CD4-positive, alpha-beta memory T cell (primary cell): ENCODE measurements around the gene CCDC78. TPM values are rescaled to one million over a fixed set of nuclear protein-coding genes. Genes with fewer than 3 reads are reported as not detected.

Experiments used
- CTCF ChIA-PET: fragments of 350-600 bp; sonication (Branson Sonifier 250); formaldehyde crosslinking; loops from one replicate; lab custom pipeline; 2021; ENCODE audit warnings: inconsistent platforms; ENCODE audit not compliant: partially characterized antibody; lab: Charles Lee
- POLR2A ChIA-PET: fragments of 350-600 bp; sonication (Branson Sonifier 250); formaldehyde crosslinking; loops from one replicate; lab custom pipeline; 2021; ENCODE audit not compliant: partially characterized antibody; lab: Charles Lee
- DNase-seq, 5 donors: peaks; one replicate each; pipeline versions ENCODE4 v3.0.0 to v3.0.0-alpha.2; 2020 to 2022; ENCODE audit warnings: mixed read lengths in 1 of 5
- H3K27ac ChIP-seq: one replicate; pipeline ENCODE4 v1.7.0; 2013; ENCODE audit warnings: low read depth, low read length
- H3K27me3 ChIP-seq: 2 replicates; pipeline ENCODE4 v1.7.0; 2013; ENCODE audit warnings: mild to moderate bottlenecking, low read length, moderate library complexity; ENCODE audit not compliant: insufficient read depth
- H3K36me3 ChIP-seq: 2 replicates; pipeline ENCODE4 v1.7.0; 2013; ENCODE audit warnings: mild to moderate bottlenecking, low read length, moderate library complexity; ENCODE audit not compliant: insufficient read depth
- H3K4me1 ChIP-seq: 2 replicates; pipeline ENCODE4 v1.7.0; 2013; ENCODE audit warnings: mild to moderate bottlenecking, low read length, moderate library complexity; ENCODE audit not compliant: insufficient read depth
- H3K4me3 ChIP-seq, 2 donors: one replicate each; pipeline ENCODE4 v1.7.0; 2013; ENCODE audit warnings: low read length in 2 of 2, mild to moderate bottlenecking in 1 of 2
- H3K9me3 ChIP-seq, 2 donors: one replicate each; pipeline ENCODE4 v1.7.0; 2013; ENCODE audit warnings: low read length in 2 of 2, control low read depth in 1 of 2; ENCODE audit not compliant: control insufficient read depth in 1 of 2
- H3K27ac Mint-ChIP-seq, 7 donors: one replicate each; pipeline ENCODE4 v1.8.0; 2020 to 2021; ENCODE audit warnings: mixed read lengths in 7 of 7, mild to moderate bottlenecking in 6 of 7, inconsistent platforms in 3 of 7, moderate library complexity in 3 of 7
- H3K27me3 Mint-ChIP-seq, 2 donors: one replicate each; pipeline ENCODE4 v1.8.0; 2020 to 2021; ENCODE audit warnings: mixed read lengths in 2 of 2
- H3K36me3 Mint-ChIP-seq, 2 donors: one replicate each; pipeline ENCODE4 v1.8.0; 2020 to 2021; ENCODE audit warnings: mixed read lengths in 2 of 2, inconsistent platforms in 1 of 2, mild to moderate bottlenecking in 1 of 2
- H3K4me1 Mint-ChIP-seq, 4 donors: one replicate each; pipeline ENCODE4 v1.8.0; 2020 to 2021; ENCODE audit warnings: mixed read lengths in 4 of 4, mild to moderate bottlenecking in 1 of 4
- H3K4me3 Mint-ChIP-seq, 8 donors: one replicate each; pipeline ENCODE4 v1.8.0; 2020 to 2021; ENCODE audit warnings: mixed read lengths in 8 of 8, mild to moderate bottlenecking in 7 of 8, moderate library complexity in 6 of 8, inconsistent platforms in 3 of 8
- H3K9me3 Mint-ChIP-seq, 8 donors: one replicate each; pipeline ENCODE4 v1.8.0; 2020 to 2021; ENCODE audit warnings: mixed read lengths in 8 of 8, mild to moderate bottlenecking in 5 of 8, inconsistent platforms in 3 of 8, moderate library complexity in 1 of 8
- intact Hi-C: fragments of 100-400 bp; cut with micrococcal nuclease; formaldehyde crosslinking; loops from one replicate; pipeline ENCODE4 v1.15.1; 2023
- polyA plus RNA-seq, 2 donors: library from polyadenylated mRNA; unstranded; fragments of 300-500 nt; fragmentation: Illumina TruSeq; gene quantifications; one replicate each; pipeline ENCODE4 v1.2.3, GENCODE V29; 2021
- total RNA-seq, 2 experiments: library from RNA; stranded (reverse); gene quantifications; one replicate each; pipeline ENCODE4 v1.2.3, GENCODE V29; 2021

CCDC78 gene
- total RNA-seq (1 to 10 TPM; 4.5 to 5.1 TPM), polyA plus RNA-seq (not detected)

DNA sequence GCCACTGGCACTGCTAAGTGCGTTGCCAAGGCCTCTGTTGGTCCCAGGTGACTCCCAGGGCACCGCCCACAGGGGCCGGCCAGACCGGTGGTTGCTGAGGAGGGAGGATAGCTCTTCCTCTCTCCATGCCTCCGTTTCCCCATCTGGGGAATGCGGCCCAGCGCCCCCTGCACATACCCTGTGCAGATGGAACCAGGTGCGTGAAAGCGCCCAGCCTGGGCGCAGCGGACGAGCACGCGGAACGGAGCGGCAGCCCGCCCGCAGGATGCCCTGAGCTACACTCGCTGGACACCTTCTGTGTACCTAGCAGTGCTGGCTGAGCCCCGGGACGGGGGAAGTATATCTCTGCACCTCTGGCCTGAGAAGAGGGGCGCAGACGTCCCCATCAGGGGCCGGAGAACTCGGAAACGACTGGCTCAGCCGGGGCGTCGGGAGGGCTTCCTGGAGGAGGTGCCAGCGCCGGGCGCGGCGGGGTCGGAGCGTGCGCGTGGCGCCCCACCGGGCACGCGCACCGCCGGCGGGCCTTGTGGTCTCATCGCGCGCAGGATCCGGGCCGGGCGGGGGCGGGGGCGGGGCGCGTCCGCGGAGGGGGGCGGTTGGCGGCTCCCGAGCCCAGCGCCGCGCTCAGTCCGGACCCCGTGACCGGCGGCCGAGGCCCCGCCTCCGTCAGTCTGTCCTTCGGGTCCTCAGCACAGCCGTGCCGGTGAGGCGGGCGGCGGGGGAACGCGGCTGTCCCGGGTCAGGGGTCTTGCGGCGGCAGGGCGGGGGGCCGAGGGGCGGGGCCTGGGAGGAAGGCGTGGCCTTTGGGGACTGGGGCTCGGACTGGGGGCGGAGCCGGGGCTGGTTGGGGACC lies at the start of gene CCDC78, which contains the start of gene HAGHL:
Gene CCDC78, minus strand, starts transcription at position 6 of the 853 bp plus-strand sequence. CDS start 76 bp downstream, outside the sequence.
Gene HAGHL, plus strand, starts transcription at position 669 of the 853 bp plus-strand sequence. CDS start 404 bp downstream, outside the sequence.
- peak within 1 kb of the TSS in 5 of 7 donors; percentile 23 to 86 (median 42) for H3K27ac Mint-ChIP-seq
- Histone ChIP-seq H3K9me3 (no peaks in the 10 kb centered on the region), H3K27me3 (no peaks in the 10 kb centered on the region), H3K4me1 (peaks cover 18% of the 10 kb centered on the region), H3K27ac (peak within 1 kb of the TSS; percentile 44), H3K36me3 (no peaks in the 10 kb centered on the region), H3K4me3 (peak within 1 kb of the TSS; percentile 61 to 70)
- intact Hi-C loops = loop anchor here (2.0 kb wide), 1 partner anchor 14 kb away; the partner anchor contains the start of gene CIAO3
- ChIA-PET POLR2A (interaction anchor here (0.9 to 12.9 kb wide), 9 partner anchors 10 to 61 kb away, joined by 3 to 166 read pairs (median 4); partner anchors contain the start of genes CHTF18, CIAO3, METRN and RPUSD1), CTCF (interaction anchor here (0.9 kb wide), 1 partner anchor 13 kb away, joined by 3 read pairs; no protein-coding TSS in a partner anchor)
- no peaks in the 10 kb centered on the region for H3K36me3 Mint-ChIP-seq
- H3K4me1 Mint-ChIP-seq = peaks cover 0 to 11% (median 0%) of the 10 kb centered on the region in 4 donors
- peak; percentile 50 to 65 (median 57) for DNase-seq
- peaks cover 0 to 2% (median 0%) of the 10 kb centered on the region in 8 donors for H3K9me3 Mint-ChIP-seq
- peak within 1 kb of the TSS; percentile 68 to 85 (median 77) for H3K4me3 Mint-ChIP-seq
- no peaks in the 10 kb centered on the region for H3K27me3 Mint-ChIP-seq

DNA sequence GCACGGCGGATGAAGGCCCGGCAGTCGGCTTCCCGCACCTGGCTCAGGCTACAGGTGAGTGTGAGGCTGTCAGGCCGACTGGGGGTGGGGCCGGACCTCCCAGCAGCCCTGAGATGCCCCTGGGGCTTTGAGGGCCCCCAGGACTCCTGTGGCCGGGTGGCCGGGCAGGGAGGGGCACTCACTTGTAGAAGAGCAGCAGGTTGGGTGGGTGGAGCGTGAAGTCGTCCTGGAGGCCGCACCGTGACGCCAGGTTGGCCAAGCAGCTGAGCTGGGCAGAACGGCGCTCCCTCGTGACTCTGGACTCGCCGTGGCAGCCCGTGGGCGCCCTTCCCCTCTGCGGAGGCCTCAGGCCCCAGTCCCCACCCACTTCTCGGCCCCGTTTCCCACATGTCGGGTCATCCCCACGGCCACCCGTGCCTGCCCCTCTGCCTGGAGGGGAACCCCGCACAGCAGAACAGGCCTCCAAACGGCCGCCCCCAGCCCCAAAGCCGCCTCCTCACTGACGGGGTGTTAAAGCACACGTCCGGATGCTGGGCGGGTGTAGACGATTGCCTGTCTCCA lies 49.1 kb upstream of the CCDC78 start:
- no peaks in the 10 kb centered on the region for H3K4me1 ChIP-seq
- Mint-ChIP-seq H3K27me3 (peaks cover 2 to 3% of the 10 kb centered on the region in 2 donors), H3K4me3 (no peak overlapping the region), H3K4me1 (no peaks in the 10 kb centered on the region), H3K9me3 (no peaks in the 10 kb centered on the region), H3K36me3 (no peaks in the 10 kb centered on the region), H3K27ac (no peak overlapping the region)
- CTCF ChIA-PET = no interaction called here
- POLR2A ChIA-PET = no interaction called here
- H3K27ac ChIP-seq = no peak overlapping the region
- peak in 1 of 5 donors; percentile 16 for DNase-seq
- intact Hi-C loops = no loop called here
- no peaks in the 10 kb centered on the region for H3K36me3 ChIP-seq
- no peak overlapping the region for H3K4me3 ChIP-seq
- H3K27me3 ChIP-seq = no peaks in the 10 kb centered on the region
- H3K9me3 ChIP-seq = no peaks in the 10 kb centered on the region

DNA sequence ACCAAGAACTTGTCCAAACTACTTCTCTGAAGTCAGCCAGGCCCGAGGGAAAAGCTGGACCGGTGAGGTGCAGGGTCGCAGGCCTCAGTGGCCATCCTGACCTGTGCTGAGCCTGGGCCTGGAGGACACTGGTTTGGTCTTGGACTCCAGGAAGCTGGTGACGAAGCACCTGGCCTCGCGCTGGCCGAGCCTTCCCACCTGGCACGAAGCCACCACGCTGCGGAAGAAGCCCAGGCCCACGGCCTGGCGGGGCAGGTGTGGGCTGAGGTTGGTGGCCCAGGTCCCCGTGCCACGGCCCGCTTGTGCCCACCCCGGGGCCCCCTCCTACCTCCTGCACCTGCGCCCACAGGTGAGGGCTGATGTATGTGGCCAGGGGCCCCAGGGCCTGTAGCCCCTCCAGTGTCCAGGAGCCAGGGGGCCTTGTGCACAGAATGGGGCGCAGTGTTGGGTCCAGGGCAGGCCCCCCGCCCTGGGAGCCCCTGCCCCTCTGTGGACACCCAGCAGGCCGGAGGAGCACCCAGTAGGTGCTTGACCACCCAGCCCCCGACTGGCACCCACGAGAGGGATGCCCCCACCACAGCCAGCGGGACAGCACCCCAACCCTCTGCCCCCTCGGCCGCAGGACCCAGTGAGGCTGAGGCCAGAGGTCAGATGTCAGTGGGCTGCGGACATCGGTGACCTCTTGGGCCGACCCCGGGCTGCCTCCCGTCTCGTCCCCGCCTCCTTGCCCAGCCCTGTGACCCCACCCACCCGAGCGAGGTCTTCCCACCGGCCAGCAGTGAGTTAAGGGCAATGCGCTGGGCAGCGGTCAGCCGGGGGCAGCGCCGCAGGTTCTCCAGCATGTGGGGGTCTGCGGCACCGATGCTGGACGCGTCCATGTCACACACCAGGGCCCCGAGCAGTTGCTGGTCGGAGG lies 48.1 kb upstream of the CCDC78 start:
- intact Hi-C loops = no loop called here
- H3K4me3 Mint-ChIP-seq = no peak overlapping the region
- peak in 1 of 5 donors; percentile 21 for DNase-seq
- Histone ChIP-seq H3K27ac (no peak overlapping the region), H3K36me3 (no peaks in the 10 kb centered on the region), H3K9me3 (no peaks in the 10 kb centered on the region), H3K4me1 (no peaks in the 10 kb centered on the region), H3K27me3 (no peaks in the 10 kb centered on the region), H3K4me3 (no peak overlapping the region)
- H3K27me3 Mint-ChIP-seq = peaks cover 0 to 3% of the 10 kb centered on the region in 2 donors
- H3K4me1 Mint-ChIP-seq = no peaks in the 10 kb centered on the region
- H3K36me3 Mint-ChIP-seq = no peaks in the 10 kb centered on the region
- no peak overlapping the region for H3K27ac Mint-ChIP-seq
- H3K9me3 Mint-ChIP-seq = no peaks in the 10 kb centered on the region
- ChIA-PET POLR2A (interaction anchor here (0.6 kb wide), 1 partner anchor 54 kb away, joined by 3 read pairs; no protein-coding TSS in a partner anchor), CTCF (no interaction called here)

DNA sequence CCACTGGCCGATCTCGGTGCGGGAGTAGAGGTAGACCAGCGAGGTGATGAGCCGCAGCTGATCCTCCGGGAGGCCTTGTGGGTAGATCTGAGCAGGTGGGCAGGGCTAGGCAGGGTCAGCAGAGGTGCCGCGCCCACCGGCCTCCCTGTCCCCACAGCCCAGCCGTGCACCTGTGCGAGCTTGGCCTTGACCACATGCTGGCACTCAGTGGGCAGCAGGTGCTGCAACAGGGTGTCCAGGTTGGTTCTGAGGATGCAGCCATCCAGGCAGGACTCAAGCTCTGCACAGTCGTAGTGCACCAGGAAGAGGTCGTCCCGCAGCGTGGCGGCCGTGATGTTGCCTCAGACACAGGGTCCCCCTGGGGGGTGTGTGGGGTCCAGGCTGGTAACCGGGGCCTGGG lies 46.7 kb upstream of the CCDC78 start:
- H3K9me3 Mint-ChIP-seq = no peaks in the 10 kb centered on the region
- intact Hi-C loops = no loop called here
- Histone ChIP-seq H3K4me3 (no peak overlapping the region), H3K27me3 (no peaks in the 10 kb centered on the region), H3K4me1 (no peaks in the 10 kb centered on the region), H3K36me3 (no peaks in the 10 kb centered on the region), H3K9me3 (no peaks in the 10 kb centered on the region), H3K27ac (no peak overlapping the region)
- ChIA-PET POLR2A (no interaction called here), CTCF (no interaction called here)
- peak overlapping the region in 1 of 7 donors; percentile 77 for H3K27ac Mint-ChIP-seq
- DNase-seq = no peak
- peaks cover 0 to 3% of the 10 kb centered on the region in 2 donors for H3K27me3 Mint-ChIP-seq
- no peaks in the 10 kb centered on the region for H3K36me3 Mint-ChIP-seq
- no peaks in the 10 kb centered on the region for H3K4me1 Mint-ChIP-seq
- H3K4me3 Mint-ChIP-seq = no peak overlapping the region

DNA sequence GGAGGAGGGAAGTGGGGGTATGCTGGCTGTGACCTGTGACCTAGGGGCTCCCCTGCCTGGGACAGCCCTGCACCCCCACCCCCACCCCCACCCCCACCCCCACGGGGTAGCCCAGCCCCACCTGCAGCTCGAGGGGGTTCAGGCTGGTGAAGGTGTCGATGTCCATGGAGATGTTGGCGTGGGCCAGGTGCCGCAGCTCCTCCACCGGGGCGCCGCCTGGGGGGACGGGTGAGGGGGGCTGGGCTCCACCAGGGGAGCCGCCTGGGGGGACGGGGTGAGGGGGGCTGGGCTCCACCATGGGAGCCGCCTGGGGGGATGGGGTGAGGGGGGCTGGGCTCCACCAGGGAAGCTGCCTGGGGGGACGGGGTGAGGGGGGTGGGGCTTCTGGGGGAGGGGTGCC lies 44.2 kb upstream of the CCDC78 start:
- Mint-ChIP-seq H3K4me3 (no peak overlapping the region), H3K27ac (no peak overlapping the region), H3K4me1 (no peaks in the 10 kb centered on the region), H3K36me3 (no peaks in the 10 kb centered on the region), H3K27me3 (no peaks in the 10 kb centered on the region), H3K9me3 (no peaks in the 10 kb centered on the region)
- Histone ChIP-seq H3K4me3 (no peak overlapping the region), H3K27ac (no peak overlapping the region), H3K4me1 (no peaks in the 10 kb centered on the region), H3K9me3 (no peaks in the 10 kb centered on the region), H3K27me3 (no peaks in the 10 kb centered on the region), H3K36me3 (no peaks in the 10 kb centered on the region)
- DNase-seq = no peak
- ChIA-PET CTCF (interaction anchor here (0.9 kb wide), 1 partner anchor 14 kb away, joined by 3 read pairs; no protein-coding TSS in a partner anchor), POLR2A (no interaction called here)
- intact Hi-C loops = no loop called here

DNA sequence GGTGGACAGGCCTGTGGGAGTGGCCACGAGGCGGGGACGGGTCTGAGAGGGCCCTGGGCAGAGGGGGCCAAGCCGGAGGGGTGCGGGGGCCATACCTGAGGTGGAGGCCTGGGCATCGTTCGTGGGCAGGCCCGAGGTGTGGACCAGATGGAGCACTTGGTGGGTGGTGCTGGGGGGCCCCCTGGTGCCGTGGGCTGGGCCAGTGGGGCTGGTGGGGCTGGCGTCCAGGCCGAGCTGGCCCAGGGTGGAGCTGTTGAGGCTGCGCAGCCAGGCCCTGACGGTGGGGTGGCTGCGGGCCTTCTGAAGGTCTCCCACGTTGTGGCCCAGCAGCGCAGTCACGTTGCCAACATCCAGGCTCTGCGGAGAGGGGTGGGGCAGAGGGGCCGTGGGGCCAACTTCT lies 43.7 kb upstream of the CCDC78 start:
- Histone ChIP-seq H3K9me3 (no peaks in the 10 kb centered on the region), H3K27me3 (no peaks in the 10 kb centered on the region), H3K4me3 (no peak overlapping the region), H3K27ac (no peak overlapping the region), H3K36me3 (no peaks in the 10 kb centered on the region), H3K4me1 (no peaks in the 10 kb centered on the region)
- H3K4me3 Mint-ChIP-seq = no peak overlapping the region
- no peaks in the 10 kb centered on the region for H3K9me3 Mint-ChIP-seq
- no peaks in the 10 kb centered on the region for H3K4me1 Mint-ChIP-seq
- no peaks in the 10 kb centered on the region for H3K36me3 Mint-ChIP-seq
- POLR2A ChIA-PET = no interaction called here
- intact Hi-C loops = no loop called here
- DNase-seq = no peak
- H3K27ac Mint-ChIP-seq = no peak overlapping the region
- CTCF ChIA-PET = no interaction called here
- H3K27me3 Mint-ChIP-seq = no peaks in the 10 kb centered on the region
